ENCODE results near the gene DPF3.

Gene DPF3

DNA sequence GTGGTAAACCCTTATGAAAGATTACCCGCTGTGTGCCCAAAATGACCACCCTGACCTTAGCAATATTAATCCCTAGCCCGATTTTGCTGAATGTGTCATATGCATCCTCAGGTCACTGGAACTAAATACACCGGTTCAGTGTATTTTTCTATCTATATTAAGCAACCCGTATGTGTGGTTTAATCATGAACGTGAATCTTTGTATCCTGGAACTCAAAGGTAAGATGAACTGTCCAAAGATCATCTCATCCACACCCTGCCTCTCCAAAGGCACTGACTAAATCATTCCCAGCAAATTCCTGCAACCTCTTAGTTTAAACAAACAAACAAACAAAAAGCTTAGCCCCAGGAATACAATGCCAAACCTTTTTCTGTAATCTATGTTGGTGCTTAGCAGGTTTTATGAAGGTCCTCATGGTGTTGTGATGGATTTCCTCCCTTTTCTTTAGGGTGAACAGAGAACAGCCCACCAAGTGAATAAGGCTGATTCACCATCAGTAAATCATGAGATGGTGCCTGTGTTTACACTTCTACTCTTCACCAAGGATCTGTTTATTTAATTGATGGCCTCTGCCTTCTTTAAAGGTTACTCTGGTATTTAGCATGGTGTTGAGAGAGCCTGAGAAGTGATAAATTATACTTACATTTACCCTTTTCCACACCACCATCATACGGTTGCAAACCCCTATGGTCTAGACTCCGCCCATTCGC is 298.6 kb downstream of the DPF3 start:
- H3K4ac ChIP-seq (ENCODE audit: low read depth, low read length) = no peak overlapping the region
- no peaks in the 10 kb centered on the region for H3K36me3 ChIP-seq (ENCODE audit: control insufficient read depth in 1 of 2, insufficient read depth in 2 of 2, low read length in 2 of 2)
- H2BK5ac ChIP-seq (ENCODE audit: low read depth, low read length, poor library complexity) = no peak overlapping the region
- H3K4me3 ChIP-seq (ENCODE audit: low read depth, low read length) = no peak overlapping the region
- H2BK120ac ChIP-seq (ENCODE audit: insufficient read depth, low read length, poor library complexity) = no peak overlapping the region
- no peaks in the 10 kb centered on the region for H3K9me3 ChIP-seq (ENCODE audit: insufficient read depth, low read depth, low read length)
- peaks cover 3% of the 10 kb centered on the region for H3K79me1 ChIP-seq (ENCODE audit: low read length)
- DNase-seq = no peak
- no peak overlapping the region for H2AK5ac ChIP-seq (ENCODE audit: low read length)
- no peak overlapping the region for H3K27ac ChIP-seq (ENCODE audit: low read depth, low read length)
- no peak overlapping the region for H2AFZ ChIP-seq (ENCODE audit: insufficient read depth, low read length, poor library complexity)
- no peak overlapping the region for H3K18ac ChIP-seq (ENCODE audit: low read length)
- no peak overlapping the region for H3K14ac ChIP-seq (ENCODE audit: low read length)
- H4K8ac ChIP-seq (ENCODE audit: low read depth, low read length) = no peak overlapping the region
- no peak overlapping the region for H3K4me2 ChIP-seq (ENCODE audit: low read length)
- no peak overlapping the region for H3K9ac ChIP-seq (ENCODE audit: low read length)
- no peaks in the 10 kb centered on the region for H3K79me2 ChIP-seq (ENCODE audit: control insufficient read depth, insufficient read depth, low read length, poor library complexity)
- H4K91ac ChIP-seq (ENCODE audit: low read depth, low read length) = no peak overlapping the region
- peaks cover 2 to 4% of the 10 kb centered on the region in 2 experiments for H3K4me1 ChIP-seq (ENCODE audit: control insufficient read depth in 1 of 2, insufficient read depth in 2 of 2, low read length in 2 of 2)
- H4K12ac ChIP-seq (ENCODE audit: low read depth, low read length) = no peak overlapping the region
- no CpG with 5 or more reads among the region's 8 CpGs for WGBS (ENCODE audit: extremely low coverage, insufficient coverage, insufficient read length)
- H3K27me3 ChIP-seq (ENCODE audit: insufficient read depth, low read length) = no peaks in the 10 kb centered on the region
- no peak overlapping the region for H3K23ac ChIP-seq (ENCODE audit: low read length)
- no peak overlapping the region for H2BK12ac ChIP-seq (ENCODE audit: low read length)

DNA sequence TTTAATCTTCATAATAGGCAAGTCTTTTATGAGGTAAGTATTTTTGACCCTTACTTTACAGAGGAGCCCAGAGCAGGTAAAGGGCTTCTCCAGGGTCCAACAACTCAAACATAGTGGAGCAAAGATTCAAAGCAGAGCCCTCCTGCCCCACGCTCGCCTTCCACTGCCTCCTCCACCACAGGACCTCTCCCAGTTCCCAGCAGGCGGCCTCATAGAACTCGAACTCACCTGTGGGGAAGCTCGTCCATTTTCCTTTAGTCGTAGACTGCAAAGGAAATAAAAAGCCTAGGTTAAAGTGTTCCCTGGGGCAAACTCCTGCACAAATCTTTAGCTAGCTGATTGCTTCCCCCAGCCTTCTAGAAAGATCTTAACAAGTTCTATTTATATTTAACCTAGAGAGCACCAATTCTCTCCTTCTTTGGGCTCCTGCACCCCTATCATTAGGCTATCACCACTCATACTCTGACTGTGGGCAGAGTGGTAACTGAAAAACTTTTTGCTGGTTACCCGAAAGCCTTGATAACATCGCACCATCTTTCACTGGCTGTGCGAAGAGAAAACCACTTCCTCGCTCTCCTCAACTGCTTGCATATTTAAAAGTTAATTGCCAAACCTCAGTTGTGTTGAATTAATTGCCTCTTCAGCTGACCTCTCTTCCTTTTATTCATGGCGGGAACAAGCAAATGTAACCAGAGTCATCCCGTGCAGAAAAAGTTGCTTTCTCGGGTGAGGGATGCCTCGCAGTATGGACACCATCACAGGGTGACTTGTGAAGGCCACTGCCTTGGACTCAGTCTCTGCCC is 299.6 kb downstream of the DPF3 start:
- Histone ChIP-seq H2BK12ac (ENCODE audit: low read length) (no peak overlapping the region), H4K12ac (ENCODE audit: low read depth, low read length) (no peak overlapping the region), H3K14ac (ENCODE audit: low read length) (no peak overlapping the region), H3K79me2 (ENCODE audit: control insufficient read depth, insufficient read depth, low read length, poor library complexity) (no peaks in the 10 kb centered on the region), H3K4ac (ENCODE audit: low read depth, low read length) (no peak overlapping the region), H2AK5ac (ENCODE audit: low read length) (no peak overlapping the region), H2AFZ (ENCODE audit: insufficient read depth, low read length, poor library complexity) (no peak overlapping the region), H3K79me1 (ENCODE audit: low read length) (no peaks in the 10 kb centered on the region), H2BK120ac (ENCODE audit: insufficient read depth, low read length, poor library complexity) (no peak overlapping the region), H3K4me2 (ENCODE audit: low read length) (no peak overlapping the region), H3K9me3 (ENCODE audit: insufficient read depth, low read depth, low read length) (no peaks in the 10 kb centered on the region), H4K91ac (ENCODE audit: low read depth, low read length) (no peak overlapping the region), H3K27ac (ENCODE audit: low read depth, low read length) (no peak overlapping the region), H4K8ac (ENCODE audit: low read depth, low read length) (no peak overlapping the region), H3K23ac (ENCODE audit: low read length) (no peak overlapping the region), H3K27me3 (ENCODE audit: insufficient read depth, low read length) (no peaks in the 10 kb centered on the region), H2BK5ac (ENCODE audit: low read depth, low read length, poor library complexity) (no peak overlapping the region), H3K9ac (ENCODE audit: low read length) (no peak overlapping the region), H3K18ac (ENCODE audit: low read length) (no peak overlapping the region), H3K36me3 (ENCODE audit: control insufficient read depth in 1 of 2, insufficient read depth in 2 of 2, low read length in 2 of 2) (no peaks in the 10 kb centered on the region), H3K4me3 (ENCODE audit: low read depth, low read length) (no peak overlapping the region), H3K4me1 (ENCODE audit: control insufficient read depth in 1 of 2, insufficient read depth in 2 of 2, low read length in 2 of 2) (no peaks in the 10 kb centered on the region)
- DNase-seq = no peak
- WGBS (ENCODE audit: extremely low coverage, insufficient coverage, insufficient read length) = no CpG with 5 or more reads among the region's 14 CpGs

DNA sequence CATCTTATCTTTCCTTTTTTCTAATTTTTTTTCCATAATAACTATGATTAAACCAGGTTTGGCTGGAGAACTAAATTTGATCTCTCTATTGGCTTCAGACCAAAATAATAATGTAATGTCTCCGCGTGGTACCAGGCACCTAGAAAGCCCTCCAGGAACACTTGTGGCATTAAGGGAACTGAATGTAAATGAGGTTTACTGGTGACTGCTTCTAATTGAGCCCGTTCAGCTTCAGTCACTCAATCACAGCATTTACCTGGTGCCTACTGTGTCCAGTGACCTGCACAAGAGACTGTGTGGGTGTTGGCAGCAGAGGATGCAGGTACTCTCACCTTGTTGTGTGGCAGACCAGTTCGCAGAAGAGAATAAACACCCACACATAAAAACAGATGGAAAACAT is 302.5 kb downstream of the DPF3 start:
- Histone ChIP-seq H4K12ac (ENCODE audit: low read depth, low read length) (no peak overlapping the region), H4K8ac (ENCODE audit: low read depth, low read length) (no peak overlapping the region), H3K9ac (ENCODE audit: low read length) (no peak overlapping the region), H3K27ac (ENCODE audit: low read depth, low read length) (no peak overlapping the region), H2AK5ac (ENCODE audit: low read length) (no peak overlapping the region), H3K4me2 (ENCODE audit: low read length) (no peak overlapping the region), H3K9me3 (ENCODE audit: insufficient read depth, low read depth, low read length) (no peaks in the 10 kb centered on the region), H3K27me3 (ENCODE audit: insufficient read depth, low read length) (no peaks in the 10 kb centered on the region), H3K14ac (ENCODE audit: low read length) (no peak overlapping the region), H3K36me3 (ENCODE audit: control insufficient read depth in 1 of 2, insufficient read depth in 2 of 2, low read length in 2 of 2) (no peaks in the 10 kb centered on the region), H3K23ac (ENCODE audit: low read length) (no peak overlapping the region), H3K4me3 (ENCODE audit: low read depth, low read length) (no peak overlapping the region), H3K18ac (ENCODE audit: low read length) (no peak overlapping the region), H2BK12ac (ENCODE audit: low read length) (no peak overlapping the region), H3K79me1 (ENCODE audit: low read length) (no peaks in the 10 kb centered on the region), H2BK120ac (ENCODE audit: insufficient read depth, low read length, poor library complexity) (no peak overlapping the region), H3K4ac (ENCODE audit: low read depth, low read length) (no peak overlapping the region), H2AFZ (ENCODE audit: insufficient read depth, low read length, poor library complexity) (no peak overlapping the region), H3K79me2 (ENCODE audit: control insufficient read depth, insufficient read depth, low read length, poor library complexity) (no peaks in the 10 kb centered on the region), H4K91ac (ENCODE audit: low read depth, low read length) (no peak overlapping the region), H3K4me1 (ENCODE audit: control insufficient read depth in 1 of 2, insufficient read depth in 2 of 2, low read length in 2 of 2) (no peaks in the 10 kb centered on the region), H2BK5ac (ENCODE audit: low read depth, low read length, poor library complexity) (no peak overlapping the region)
- WGBS (ENCODE audit: extremely low coverage, insufficient coverage, insufficient read length) = no CpG with 5 or more reads among the region's 4 CpGs
- DNase-seq = no peak

DNA sequence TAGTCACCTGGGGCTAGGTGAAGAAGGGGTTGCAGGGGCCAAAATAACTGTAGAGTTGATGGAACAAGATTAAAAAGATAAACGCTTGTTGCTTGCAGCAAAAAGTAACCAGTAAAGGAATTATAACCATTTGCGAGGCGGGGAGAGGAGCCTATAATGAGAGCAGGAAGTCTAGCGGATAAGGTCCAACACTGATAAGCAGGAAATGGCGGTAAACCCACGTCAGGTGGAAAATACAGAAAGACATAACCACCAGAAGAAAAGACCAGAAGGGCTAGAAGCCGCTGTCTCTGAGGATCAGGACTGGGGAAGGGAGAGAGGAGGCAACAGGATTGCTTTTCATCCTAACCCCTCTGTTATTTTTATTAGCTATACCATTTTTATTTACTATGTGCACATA is 303.3 kb downstream of the DPF3 start:
- Histone ChIP-seq H3K4me3 (ENCODE audit: low read depth, low read length) (no peak overlapping the region), H3K79me1 (ENCODE audit: low read length) (no peaks in the 10 kb centered on the region), H3K79me2 (ENCODE audit: control insufficient read depth, insufficient read depth, low read length, poor library complexity) (no peaks in the 10 kb centered on the region), H2AK5ac (ENCODE audit: low read length) (no peak overlapping the region), H4K12ac (ENCODE audit: low read depth, low read length) (no peak overlapping the region), H3K27me3 (ENCODE audit: insufficient read depth, low read length) (no peaks in the 10 kb centered on the region), H3K4ac (ENCODE audit: low read depth, low read length) (no peak overlapping the region), H3K18ac (ENCODE audit: low read length) (no peak overlapping the region), H3K9me3 (ENCODE audit: insufficient read depth, low read depth, low read length) (no peaks in the 10 kb centered on the region), H4K91ac (ENCODE audit: low read depth, low read length) (no peak overlapping the region), H3K36me3 (ENCODE audit: control insufficient read depth in 1 of 2, insufficient read depth in 2 of 2, low read length in 2 of 2) (no peaks in the 10 kb centered on the region), H3K14ac (ENCODE audit: low read length) (no peak overlapping the region), H3K4me1 (ENCODE audit: control insufficient read depth in 1 of 2, insufficient read depth in 2 of 2, low read length in 2 of 2) (no peaks in the 10 kb centered on the region), H2BK120ac (ENCODE audit: insufficient read depth, low read length, poor library complexity) (no peak overlapping the region), H3K9ac (ENCODE audit: low read length) (no peak overlapping the region), H3K23ac (ENCODE audit: low read length) (no peak overlapping the region), H2BK12ac (ENCODE audit: low read length) (no peak overlapping the region), H3K27ac (ENCODE audit: low read depth, low read length) (no peak overlapping the region), H2BK5ac (ENCODE audit: low read depth, low read length, poor library complexity) (no peak overlapping the region), H3K4me2 (ENCODE audit: low read length) (no peak overlapping the region), H4K8ac (ENCODE audit: low read depth, low read length) (no peak overlapping the region), H2AFZ (ENCODE audit: insufficient read depth, low read length, poor library complexity) (no peak overlapping the region)
- WGBS (ENCODE audit: extremely low coverage, insufficient coverage, insufficient read length) = no CpG with 5 or more reads among the region's 7 CpGs
- DNase-seq = peak; percentile 9 to 51

All from trophoblast cell (in vitro differentiated cells and primary cell).